Left colon (tissue), 2 donors: Measurements from ENCODE around the gene MAB21L1. TPM values are rescaled to one million over a fixed set of nuclear protein-coding genes. Genes with fewer than 3 reads are reported as not detected.

Experiments
- ATAC-seq: fragments of 200-7000 bp; cut with Tn5 transposase; one replicate; pipeline ENCODE4 v1.9.1; 2020; ENCODE audit warnings: mild to moderate bottlenecking, moderate library complexity
- DNase-seq, 2 donors: peaks; one replicate each; pipeline ENCODE4 v3.0.0-alpha.2; 2020
- intact Hi-C, 2 donors: fragments of 100-400 bp; cut with DNase I in 1 of 2; cut with micrococcal nuclease in 1 of 2; formaldehyde crosslinking; loops; one replicate each; pipeline versions ENCODE4 v1.11.2 to v1.14.0; 2022; cut with DNase I, micrococcal nuclease
- total RNA-seq, 2 donors: library from RNA; stranded (reverse); fragmentation: NEBNext Ultra II Directional; extraction: Animal tissue kit (Norgen Biotek cat#: 25700); gene quantifications; one replicate each; pipeline ENCODE4 v1.2.1, GENCODE V29; 2021
- donor health status: DM: no; HTN: no; CAD: no.
- donor health status: DM: yes; HTN: yes; CAD: no.

The MAB21L1 gene
- total RNA-seq, 2 donors from 2014 or later, result 0.09 to 0.53 TPM

GRCh38 chr13:35482527-35482926 lies 6.0 kb upstream of the MAB21L1 start:
- intact Hi-C loops, result no loop called here
- no peak for DNase-seq
- ATAC-seq, result no peak

GRCh38 chr13:35481777-35482176 lies 5.3 kb upstream of the MAB21L1 start:
- intact Hi-C loops, result no loop called here

GRCh38 chr13:35480346-35480745 lies 3.9 kb upstream of the MAB21L1 start:
- intact Hi-C loops, result no loop called here
- ATAC-seq, result no peak
- no peak for DNase-seq

More at GRCh38 chr13:35481777-35482176, 5.3 kb upstream of the MAB21L1 start:
- DNase-seq, result no peak
- no peak for ATAC-seq

GRCh38 chr13:35479706-35480105 lies 3.2 kb upstream of the MAB21L1 start:
- ATAC-seq (no peak), DNase-seq (no peak)
- intact Hi-C loops, result no loop called here

GRCh38 chr13:35479038-35479492 lies 2.6 kb upstream of the MAB21L1 start:
- ATAC-seq, result no peak
- intact Hi-C loops, result no loop called here
- DNase-seq, result no peak

- DNase-seq, result no peak
- ATAC-seq, result no peak
- intact Hi-C loops, result no loop called here
Measured at GRCh38 chr13:35478271-35479037, 2.0 kb upstream of the MAB21L1 start.

GRCh38 chr13:35477386-35477946 lies 977 bp upstream of the MAB21L1 start:
- intact Hi-C loops, result no loop called here
- ATAC-seq, result no peak
- DNase-seq, result no peak

GRCh38 chr13:35475212-35475959 lies 1.1 kb downstream of the MAB21L1 start:
- intact Hi-C loops, result no loop called here

GRCh38 chr13:35474496-35475211 lies 1.8 kb downstream of the MAB21L1 start:
- intact Hi-C loops, result no loop called here
- ATAC-seq (no peak), DNase-seq (no peak)

More at GRCh38 chr13:35475212-35475959, 1.1 kb downstream of the MAB21L1 start:
- ATAC-seq (peak; percentile 45), DNase-seq (peak in 1 of 2 donors; percentile 16)

GRCh38 chr13:35473802-35474201 lies 2.7 kb downstream of the MAB21L1 start:
- ATAC-seq (no peak), DNase-seq (no peak)
- intact Hi-C loops, result no loop called here

- DNase-seq (no peak), ATAC-seq (no peak)
- intact Hi-C loops, result no loop called here
Measured at GRCh38 chr13:35473206-35473775, 3.2 kb downstream of the MAB21L1 start.

- DNase-seq (no peak), ATAC-seq (no peak)
- intact Hi-C loops, result no loop called here
Measured at GRCh38 chr13:35472323-35472881, 4.1 kb downstream of the MAB21L1 start.

- DNase-seq (no peak), ATAC-seq (no peak)
- intact Hi-C loops, result no loop called here
Measured at GRCh38 chr13:35471706-35472322, 4.7 kb downstream of the MAB21L1 start.

- DNase-seq (peak in 1 of 2 donors; percentile 18), ATAC-seq (peak; percentile 72)
- intact Hi-C loops, result no loop called here
Measured at GRCh38 chr13:35470671-35471661, 5.5 kb downstream of the MAB21L1 start.

GRCh38 chr13:35469806-35470525 lies 6.5 kb downstream of the MAB21L1 start:
- DNase-seq (no peak), ATAC-seq (no peak)
- intact Hi-C loops, result no loop called here

GRCh38 chr13:35468195-35468594 lies 8.3 kb downstream of the MAB21L1 start:
- intact Hi-C loops, result no loop called here
- DNase-seq (no peak), ATAC-seq (no peak)
